Panc1 (cell line): ENCODE data around the gene NDUFB6.

Source experiments
- CTCF ChIP-seq: fragments of 450-650 bp; IDR thresholded peaks from 2 replicates; pipeline ENCODE4 v1.5.1; 2017; ENCODE audit warnings: mild to moderate bottlenecking
- SIN3A ChIP-seq: IDR thresholded peaks from 2 replicates; pipeline ENCODE4 v1.6.1; 2012; ENCODE audit warnings: low read depth, mild to moderate bottlenecking, low read length, moderate library complexity, borderline replicate concordance; ENCODE audit not compliant: insufficient read depth

GRCh38 chr9:32589083-32589723, 16.2 kb upstream of the NDUFB6 start:
- peak; percentile 68; the same call in 1 of the 2 replicates for TF ChIP-seq CTCF
- no peak for TF ChIP-seq SIN3A
